H9 (cell line): ENCODE results near the gene LIMS2. TPM values are rescaled to one million over a fixed set of nuclear protein-coding genes. Genes with fewer than 3 reads are reported as not detected.

ENCODE experiments used
- DNase-seq: peaks from one replicate; pipeline ENCODE4 v3.0.0-alpha.2; 2017
- H2AFZ ChIP-seq: one replicate; pipeline ENCODE4 v1.6.1; 2013; ENCODE audit warnings: mild to moderate bottlenecking, low read length, control low read depth, moderate library complexity
- H2AK5ac ChIP-seq: 2 replicates; pipeline ENCODE4 v1.6.1; 2013; ENCODE audit warnings: low read length, control low read depth, mixed read lengths; ENCODE audit not compliant: insufficient read length
- H2BK120ac ChIP-seq: one replicate; pipeline ENCODE4 v1.6.1; 2013; ENCODE audit warnings: low read depth, mild to moderate bottlenecking, low read length, control low read depth, inconsistent platforms; ENCODE audit not compliant: poor library complexity, severe bottlenecking
- H2BK12ac ChIP-seq: 2 replicates; pipeline ENCODE4 v1.6.1; 2013; ENCODE audit warnings: low read length, control low read depth, mixed read lengths, low read depth; ENCODE audit not compliant: insufficient read length
- H2BK15ac ChIP-seq: 2 replicates; pipeline ENCODE4 v1.6.1; 2013; ENCODE audit warnings: low read depth, low read length, control low read depth
- H2BK20ac ChIP-seq: one replicate; pipeline ENCODE4 v1.6.1; 2013; ENCODE audit warnings: low read depth, mild to moderate bottlenecking, low read length, control low read depth, inconsistent platforms; ENCODE audit not compliant: poor library complexity, severe bottlenecking
- H2BK5ac ChIP-seq: 2 replicates; pipeline ENCODE4 v1.6.1; 2013; ENCODE audit warnings: low read length, control low read depth, mixed read lengths; ENCODE audit not compliant: insufficient read length
- H3K14ac ChIP-seq: 2 replicates; pipeline ENCODE4 v1.6.1; 2013; ENCODE audit warnings: low read length, control low read depth; ENCODE audit not compliant: insufficient read depth
- H3K18ac ChIP-seq: 2 replicates; pipeline ENCODE4 v1.6.1; 2013; ENCODE audit warnings: low read depth, mild to moderate bottlenecking, mixed read lengths, low read length, control low read depth; ENCODE audit not compliant: insufficient read length
- H3K23ac ChIP-seq: 2 replicates; pipeline ENCODE4 v1.6.1; 2013; ENCODE audit warnings: low read length, control low read depth, mixed read lengths, low read depth; ENCODE audit not compliant: insufficient read length
- H3K23me2 ChIP-seq: 2 replicates; pipeline ENCODE4 v1.6.1; 2013; ENCODE audit warnings: low read depth, mild to moderate bottlenecking, mixed read lengths, low read length, control low read depth; ENCODE audit not compliant: insufficient read length, poor library complexity, severe bottlenecking
- H3K27ac ChIP-seq: 2 replicates; pipeline ENCODE4 v1.5.1; 2013; ENCODE audit warnings: low read length, control low read depth, mixed read lengths, low read depth; ENCODE audit not compliant: insufficient read length
- H3K27me3 ChIP-seq: 2 replicates; pipeline ENCODE4 v1.6.1; 2013; ENCODE audit warnings: low read length, control low read depth, inconsistent platforms; ENCODE audit not compliant: insufficient read depth
- H3K4ac ChIP-seq: 2 replicates; pipeline ENCODE4 v1.6.1; 2013; ENCODE audit warnings: low read depth, mild to moderate bottlenecking, control low read depth, inconsistent platforms, low read length, moderate library complexity
- H3K4me1 ChIP-seq: 2 replicates; pipeline ENCODE4 v1.6.1; 2013; ENCODE audit warnings: low read length, control low read depth, inconsistent platforms; ENCODE audit not compliant: insufficient read depth
- H3K4me2 ChIP-seq: 2 replicates; pipeline ENCODE4 v1.6.1; 2013; ENCODE audit warnings: low read length, control low read depth, mixed read lengths; ENCODE audit not compliant: insufficient read length, insufficient read depth
- H3K56ac ChIP-seq: 2 replicates; pipeline ENCODE4 v1.6.1; 2013; ENCODE audit warnings: low read depth, mild to moderate bottlenecking, mixed read lengths, low read length, control low read depth; ENCODE audit not compliant: insufficient read length
- H3K79me1 ChIP-seq: 2 replicates; pipeline ENCODE4 v1.6.1; 2013; ENCODE audit warnings: low read depth, mild to moderate bottlenecking, moderate library complexity, low read length, control low read depth, inconsistent platforms; ENCODE audit not compliant: insufficient read depth, poor library complexity, severe bottlenecking
- H3K79me2 ChIP-seq: 2 replicates; pipeline ENCODE4 v1.6.1; 2013; ENCODE audit warnings: low read length, control low read depth, inconsistent platforms; ENCODE audit not compliant: insufficient read depth
- H3K9ac ChIP-seq: 2 replicates; pipeline ENCODE4 v1.6.1; 2013; ENCODE audit warnings: low read length, control low read depth, mixed read lengths; ENCODE audit not compliant: insufficient read length; ENCODE audit errors: extremely low read depth
- H3K9me3 ChIP-seq: one replicate; pipeline ENCODE4 v1.6.1; 2013; ENCODE audit warnings: low read depth, low read length, inconsistent platforms; ENCODE audit not compliant: control insufficient read depth
- H3T11ph ChIP-seq: one replicate; pipeline ENCODE4 v1.6.1; 2013; ENCODE audit warnings: mild to moderate bottlenecking, low read length, control low read depth, inconsistent platforms
- H4K20me1 ChIP-seq: one replicate; pipeline ENCODE4 v1.6.1; 2013; ENCODE audit not compliant: control insufficient read depth, insufficient read length, insufficient read depth
- H4K5ac ChIP-seq: 2 replicates; pipeline ENCODE4 v1.6.1; 2013; ENCODE audit warnings: low read depth, mild to moderate bottlenecking, mixed read lengths, low read length, control low read depth; ENCODE audit not compliant: insufficient read length
- H4K8ac ChIP-seq: replicated peaks from 2 replicates; pipeline ENCODE4 v1.6.1; 2013; ENCODE audit warnings: low read length, control low read depth, mixed read lengths, low read depth; ENCODE audit not compliant: insufficient read length
- H4K91ac ChIP-seq: 2 replicates; pipeline ENCODE4 v1.6.1; 2013; ENCODE audit warnings: low read depth, mild to moderate bottlenecking, moderate library complexity, mixed read lengths, low read length, control low read depth; ENCODE audit not compliant: insufficient read length
- H3K27ac Mint-ChIP-seq, 3 experiments: 2 replicates in 2 of 3; 3 replicates in 1 of 3; pipeline ENCODE4 v1.8.0; 2020 to 2021; ENCODE audit warnings: mixed read lengths in 3 of 3, mild to moderate bottlenecking in 1 of 3, moderate library complexity in 1 of 3
- H3K27me3 Mint-ChIP-seq: 2 replicates; pipeline ENCODE4 v1.8.0; 2021; ENCODE audit warnings: low read depth, mild to moderate bottlenecking, moderate library complexity, mixed read lengths
- H3K36me3 Mint-ChIP-seq, 3 experiments: 2 replicates in 2 of 3; 3 replicates in 1 of 3; pipeline ENCODE4 v1.8.0; 2020 to 2021; ENCODE audit warnings: low read depth in 3 of 3, mixed read lengths in 3 of 3; ENCODE audit not compliant: insufficient read depth in 1 of 3
- H3K4me1 Mint-ChIP-seq, 2 experiments: 2 replicates each; pipeline ENCODE4 v1.8.0; 2020; ENCODE audit warnings: mixed read lengths in 2 of 2
- H3K4me3 Mint-ChIP-seq, 2 experiments: 2 replicates in 1 of 2; 3 replicates in 1 of 2; pipeline ENCODE4 v1.8.0; 2020 to 2021; ENCODE audit warnings: mild to moderate bottlenecking in 2 of 2, mixed read lengths in 2 of 2, moderate library complexity in 1 of 2
- H3K9me3 Mint-ChIP-seq, 2 experiments: 2 replicates in 1 of 2; 3 replicates in 1 of 2; pipeline ENCODE4 v1.8.0; 2020; ENCODE audit warnings: mild to moderate bottlenecking in 2 of 2, mixed read lengths in 2 of 2, moderate library complexity in 1 of 2
- CTCF ChIP-seq: fragments of 200-600 bp; sonication (generic); conservative IDR thresholded peaks from 3 replicates; pipeline ENCODE4 v1.8.0; 2021; ENCODE audit warnings: antibody characterized with exemption, mild to moderate bottlenecking
- WGBS: extraction: QIAGEN DNeasy Blood & Tissue Kit; methylation state at CpG from one replicate; pipeline ENCODE4 v1.1.7; 2013; ENCODE audit warnings: missing lambda C conversion rate, low lambda C conversion rate, mixed read lengths; ENCODE audit not compliant: insufficient read length; ENCODE audit errors: extremely low coverage; 5-methylcytosine and 5-hydroxymethylcytosine counted together
- total RNA-seq: library from RNA; stranded (reverse); gene quantifications from 2 replicates; pipeline ENCODE4 v1.2.1, GENCODE V29; 2021

The LIMS2 gene
- total RNA-seq, 1 experiment from 2014 or later: 5.9 TPM

GRCh38 chr2:127647242-127648190, 27.8 kb downstream of the LIMS2 start:
- H3K27me3 ChIP-seq: no peaks in the 10 kb centered on the region
- no peaks in the 10 kb centered on the region for H4K20me1 ChIP-seq
- no peak overlapping the region for H4K91ac ChIP-seq
- H2BK5ac ChIP-seq: no peak overlapping the region
- no peak overlapping the region for H3K18ac ChIP-seq
- H3K4me3 Mint-ChIP-seq: peak overlapping the region in 1 of 2 experiments; percentile 2; a peak in 1 of 5 replicates
- no peak overlapping the region for H3K27ac Mint-ChIP-seq
- no peak overlapping the region for H2AFZ ChIP-seq
- peaks cover 4% of the 10 kb centered on the region for H3K27me3 Mint-ChIP-seq
- no peak overlapping the region; the same call in 1 of the 2 replicates for H3K14ac ChIP-seq
- H3K79me2 ChIP-seq: no peaks in the 10 kb centered on the region
- no peak overlapping the region for H3K27ac ChIP-seq
- no peak overlapping the region for H4K5ac ChIP-seq
- H4K8ac ChIP-seq: no peak overlapping the region
- no peak overlapping the region for H3K4me2 ChIP-seq
- no CpG with 5 or more reads among the region's 16 CpGs for WGBS
- H3K79me1 ChIP-seq: no peaks in the 10 kb centered on the region
- H3K36me3 Mint-ChIP-seq: no peaks in the 10 kb centered on the region
- H2BK15ac ChIP-seq: no peak overlapping the region
- H2BK120ac ChIP-seq: no peak overlapping the region
- no peak overlapping the region for H3K4ac ChIP-seq
- no peaks in the 10 kb centered on the region for H3K9me3 ChIP-seq
- H3K9ac ChIP-seq: no peak overlapping the region
- H3K23me2 ChIP-seq: peaks cover 4% of the 10 kb centered on the region
- H2BK20ac ChIP-seq: no peak overlapping the region
- H3K4me1 Mint-ChIP-seq: peaks cover 7 to 17% of the 10 kb centered on the region in 2 experiments
- no peak overlapping the region for H3K56ac ChIP-seq
- no peak overlapping the region for H2BK12ac ChIP-seq
- DNase-seq: no peak
- no peak for TF ChIP-seq CTCF
- H3K4me1 ChIP-seq: no peaks in the 10 kb centered on the region
- H2AK5ac ChIP-seq: no peak overlapping the region
- H3K23ac ChIP-seq: no peak overlapping the region
- no peak overlapping the region for H3T11ph ChIP-seq
- H3K9me3 Mint-ChIP-seq: no peaks in the 10 kb centered on the region
